IMR-90 (cell line): ENCODE results near the gene CIAO3. TPM values are rescaled to one million over a fixed set of nuclear protein-coding genes. Genes with fewer than 3 reads are reported as not detected.

ENCODE experiments used
- ATAC-seq: fragments of 200-7000 bp; cut with Tn5 transposase; 2 replicates; pipeline ENCODE4 v1.9.1; 2020; ENCODE audit warnings: low read depth, mild to moderate bottlenecking, moderate library complexity
- BruUV-seq: library from RNA; stranded (reverse); fragments of 400-500 nt; replicated peaks from 2 replicates; lab custom pipeline; 2021; lab: Mats Ljungman, UMichigan
- CTCF ChIA-PET: fragments of 300-600 bp; formaldehyde crosslinking; extraction: SDS; loops from one replicate; lab custom pipeline; 2021; ENCODE audit warnings: antibody characterized with exemption; lab: Yijun Ruan, JAX
- POLR2A ChIA-PET: fragments of 300-600 bp; sonication (Branson Sonifier 250); formaldehyde crosslinking; loops from one replicate; lab custom pipeline; 2022; ENCODE audit warnings: antibody characterized with exemption; ENCODE audit not compliant: unreplicated experiment; lab: Charles Lee
- DNase-seq: peaks from one replicate; pipeline ENCODE4 v3.0.0; 2013
- H2AFZ ChIP-seq: replicated peaks from 2 replicates; pipeline ENCODE3; 2013; ENCODE audit warnings: low read length, mild to moderate bottlenecking; ENCODE audit not compliant: poor library complexity
- H2AK5ac ChIP-seq: 2 replicates; pipeline ENCODE4 v1.6.1; 2013; ENCODE audit warnings: low read depth, low read length, inconsistent platforms
- H2AK9ac ChIP-seq: replicated peaks from 2 replicates; pipeline ENCODE3; 2013; ENCODE audit warnings: mild to moderate bottlenecking, low read depth, low read length, moderate library complexity; ENCODE audit not compliant: poor library complexity
- H2BK120ac ChIP-seq: 2 replicates; pipeline ENCODE4 v1.6.1; 2013; ENCODE audit warnings: low read depth, low read length, inconsistent platforms
- H2BK15ac ChIP-seq: 3 replicates; pipeline ENCODE4 v1.6.1; 2013; ENCODE audit warnings: low read depth, low read length, inconsistent platforms
- H2BK20ac ChIP-seq: 2 replicates; pipeline ENCODE4 v1.6.1; 2013; ENCODE audit warnings: low read depth, mild to moderate bottlenecking, inconsistent platforms, low read length, moderate library complexity
- H2BK5ac ChIP-seq: 2 replicates; pipeline ENCODE4 v1.6.1; 2013; ENCODE audit warnings: mild to moderate bottlenecking, low read depth, low read length, inconsistent platforms; ENCODE audit not compliant: poor library complexity, severe bottlenecking
- H3K14ac ChIP-seq: replicated peaks from 2 replicates; pipeline ENCODE4 v1.6.1; 2013; ENCODE audit warnings: low read depth, low read length, inconsistent platforms
- H3K18ac ChIP-seq: 2 replicates; pipeline ENCODE4 v1.6.1; 2013; ENCODE audit warnings: low read depth, low read length, control low read depth
- H3K23ac ChIP-seq: 2 replicates; pipeline ENCODE4 v1.6.1; 2013; ENCODE audit warnings: low read depth, low read length, inconsistent platforms
- H3K27ac ChIP-seq: 2 replicates; pipeline ENCODE4 v1.5.1; 2013; ENCODE audit warnings: mild to moderate bottlenecking, control low read depth, low read length; ENCODE audit not compliant: insufficient read depth
- H3K27me3 ChIP-seq: 2 replicates; pipeline ENCODE4 v1.6.1; 2013; ENCODE audit warnings: low read length; ENCODE audit not compliant: control insufficient read depth, insufficient read depth
- H3K36me3 ChIP-seq: 2 replicates; pipeline ENCODE4 v1.6.1; 2013; ENCODE audit warnings: low read length, mixed read lengths; ENCODE audit not compliant: control insufficient read depth, insufficient read depth
- H3K4ac ChIP-seq: 2 replicates; pipeline ENCODE4 v1.6.1; 2013; ENCODE audit warnings: low read depth, low read length, inconsistent platforms
- H3K4me1 ChIP-seq: 2 replicates; pipeline ENCODE4 v1.6.1; 2013; ENCODE audit warnings: low read length, mixed read lengths; ENCODE audit not compliant: control insufficient read depth, insufficient read depth
- H3K4me2 ChIP-seq: 2 replicates; pipeline ENCODE4 v1.6.1; 2013; ENCODE audit warnings: low read depth, mild to moderate bottlenecking, control low read depth, low read length, moderate library complexity
- H3K4me3 ChIP-seq: 2 replicates; pipeline ENCODE4 v1.5.1; 2013; ENCODE audit warnings: low read depth, mild to moderate bottlenecking, control low read depth, low read length, moderate library complexity; ENCODE audit not compliant: insufficient read depth
- H3K56ac ChIP-seq: 2 replicates; pipeline ENCODE4 v1.6.1; 2013; ENCODE audit warnings: low read length, inconsistent platforms; ENCODE audit not compliant: insufficient read depth; ENCODE audit errors: extremely low read depth
- H3K79me1 ChIP-seq, 2 experiments: 2 replicates each; pipeline ENCODE4 v1.6.1; 2013; ENCODE audit warnings: low read length in 2 of 2, inconsistent platforms in 1 of 2, low read depth in 1 of 2
- H3K9ac ChIP-seq: 2 replicates; pipeline ENCODE4 v1.6.1; 2013; ENCODE audit warnings: low read depth, low read length, control low read depth
- H3K9me1 ChIP-seq: 2 replicates; pipeline ENCODE4 v1.6.1; 2013; ENCODE audit warnings: low read length, inconsistent platforms; ENCODE audit not compliant: insufficient read depth
- H3K9me3 ChIP-seq: 2 replicates; pipeline ENCODE4 v1.6.1; 2013; ENCODE audit warnings: low read length; ENCODE audit not compliant: control insufficient read depth, insufficient read depth
- H4K20me1 ChIP-seq: 2 replicates; pipeline ENCODE4 v1.6.1; 2013; ENCODE audit warnings: low read length, inconsistent platforms; ENCODE audit not compliant: insufficient read depth
- H4K5ac ChIP-seq: 2 replicates; pipeline ENCODE4 v1.6.1; 2013; ENCODE audit warnings: mild to moderate bottlenecking, low read depth, low read length, control low read depth
- H4K8ac ChIP-seq, 2 experiments: 2 replicates each; pipeline ENCODE4 v1.6.1; 2013; ENCODE audit warnings: low read depth in 2 of 2, low read length in 2 of 2, control low read depth in 1 of 2, inconsistent platforms in 1 of 2
- H4K91ac ChIP-seq: 2 replicates; pipeline ENCODE4 v1.6.1; 2013; ENCODE audit warnings: low read depth, low read length, inconsistent platforms; ENCODE audit not compliant: insufficient read depth
- MAFK ChIP-seq: IDR thresholded peaks from 2 replicates; pipeline ENCODE4 v1.6.1; 2012; ENCODE audit warnings: low read depth, low read length, improper control_type of control experiment
- MAZ ChIP-seq: IDR thresholded peaks from 2 replicates; pipeline ENCODE4 v1.6.1; 2012; ENCODE audit warnings: low read depth, mild to moderate bottlenecking, low read length, improper control_type of control experiment, moderate library complexity, borderline replicate concordance
- MXI1 ChIP-seq: IDR thresholded peaks from 2 replicates; pipeline ENCODE4 v1.6.1; 2012; ENCODE audit warnings: low read depth, mild to moderate bottlenecking, low read length, moderate library complexity, borderline replicate concordance
- POLR2A ChIP-seq: IDR thresholded peaks from 2 replicates; pipeline ENCODE4 v1.6.1; 2012; ENCODE audit warnings: mild to moderate bottlenecking, low read depth, low read length
- WGBS, 2 experiments: methylation state at CpG; one replicate each; pipeline versions ENCODE4 v1.1.5 to v1.1.7; 2013; ENCODE audit warnings: missing lambda C conversion rate in 2 of 2; ENCODE audit not compliant: insufficient read length in 1 of 2; ENCODE audit errors: extremely low coverage in 2 of 2; 5-methylcytosine and 5-hydroxymethylcytosine counted together
- dilution Hi-C: fragments of 300-500 bp; cut with HindIII; formaldehyde crosslinking; loops from one replicate; pipeline ENCODE4 v1.14.3; 2018; ENCODE audit warnings: low sequenced_read_pairs; ENCODE audit not compliant: unreplicated experiment
- in situ Hi-C: fragments of 300-500 bp; cut with MboI; formaldehyde crosslinking; loops from 3 replicates; pipeline ENCODE4 v1.14.3; 2019; ENCODE audit warnings: low sequenced_read_pairs, inconsistent platforms, mixed read lengths
- intact Hi-C: fragments of 100-400 bp; cut with micrococcal nuclease; formaldehyde crosslinking; loops from 2 replicates; pipeline ENCODE4 v1.10.0; 2022
- polyA plus RNA-seq, 3 experiments: library from polyadenylated mRNA; depleted of rRNA; stranded (reverse); fragments of >200 nt; gene quantifications; 2 replicates each; pipeline ENCODE4 v1.2.3, GENCODE V29; 2012; ENCODE audit warnings: low replicate concordance in 1 of 3
- total RNA-seq: library from RNA; depleted of rRNA; stranded (reverse); fragments of >200 nt; gene quantifications from 2 replicates; pipeline ENCODE4 v1.2.3, GENCODE V29; 2012

CIAO3 gene
- total and polyA plus RNA-seq, 2 of the 4 experiments (the other 2 are of a cell fraction) = 17.0 to 20.2 TPM

- Histone ChIP-seq H2BK20ac (no peak overlapping the region), H3K23ac (no peak overlapping the region), H3K36me3 (no peaks in the 10 kb centered on the region), H3K4me3 (no peak overlapping the region), H3K4ac (no peak overlapping the region), H2BK15ac (no peak overlapping the region), H2AK5ac (no peak overlapping the region), H3K4me2 (no peak overlapping the region), H3K56ac (no peak overlapping the region), H4K91ac (no peak overlapping the region), H4K5ac (no peak overlapping the region), H3K9me1 (no peaks in the 10 kb centered on the region), H4K8ac (no peak overlapping the region), H2BK120ac (no peak overlapping the region), H4K20me1 (no peaks in the 10 kb centered on the region), H3K18ac (no peak overlapping the region), H2AK9ac (no peak overlapping the region), H2AFZ (no peak overlapping the region), H3K9ac (no peak overlapping the region), H3K9me3 (peaks cover 3% of the 10 kb centered on the region), H3K4me1 (no peaks in the 10 kb centered on the region), H3K27me3 (peaks cover 4% of the 10 kb centered on the region; the same call in 1 of the 2 replicates), H3K27ac (no peak overlapping the region), H3K14ac (no peak overlapping the region), H2BK5ac (no peak overlapping the region), H3K79me1 (no peaks in the 10 kb centered on the region)
- TF ChIP-seq POLR2A = no peak
- TF ChIP-seq MAZ = no peak
- TF ChIP-seq MAFK = no peak
- TF ChIP-seq MXI1 = no peak
- 78% methylated on average over 20 of the region's 34 CpGs; no CpG with 5 or more reads in 1 of the 2 experiments for WGBS, 2 experiments
- no TSS peak for BruUV-seq
- intact Hi-C loops (no loop called here), dilution Hi-C loops (no loop called here), in situ Hi-C loops (no loop called here)
- no peak for ATAC-seq
- POLR2A ChIA-PET = interaction anchor here (0.5 kb wide), 1 partner anchor 222 kb away, joined by 5 read pairs; no protein-coding TSS in a partner anchor
- CTCF ChIA-PET = no interaction called here
- no peak for DNase-seq
Observed at GRCh38 chr16:759110-759910, 18.5 kb upstream of the CIAO3 start.
